PFSK-1 (cell line): ENCODE measurements around the gene KCNJ15.

Source experiments
- FOXP2 ChIP-seq: optimal IDR thresholded peaks from 2 replicates; pipeline ENCODE3; 2011; ENCODE audit warnings: borderline replicate concordance, control low read depth, inconsistent platforms; ENCODE audit not compliant: insufficient read depth; ENCODE audit errors: extremely low read length, extremely low read depth
- POLR2AphosphoS5 ChIP-seq: IDR thresholded peaks from 2 replicates; pipeline ENCODE4 v1.6.1; 2012; ENCODE audit warnings: low read depth, mild to moderate bottlenecking, control low read depth, low read length, moderate library complexity
- REST ChIP-seq, 2 experiments: IDR thresholded peaks; 2 replicates each; pipeline versions ENCODE4 v1.6.1 to v1.8.0; 2011 to 2012; ENCODE audit warnings: low read depth in 2 of 2, low read length in 2 of 2, control low read depth in 1 of 2, inconsistent platforms in 1 of 2, mild to moderate bottlenecking in 1 of 2, moderate library complexity in 1 of 2; ENCODE audit not compliant: insufficient read depth in 1 of 2
- SIN3A ChIP-seq: IDR thresholded peaks from 2 replicates; pipeline ENCODE4 v1.6.1; 2012; ENCODE audit warnings: mild to moderate bottlenecking, low read length, moderate library complexity, borderline replicate concordance; ENCODE audit not compliant: insufficient read depth
- TAF1 ChIP-seq: IDR thresholded peaks from 2 replicates; pipeline ENCODE4 v1.6.1; 2012; ENCODE audit warnings: low read length, control low read depth, borderline replicate concordance; ENCODE audit not compliant: insufficient read depth

The KCNJ15 gene

GRCh38 chr21:38258521-38259485, 2.0 kb downstream of the KCNJ15 start:
- TF ChIP-seq SIN3A, result no peak
- TF ChIP-seq FOXP2, result no peak
- no peak for TF ChIP-seq POLR2AphosphoS5
- TF ChIP-seq REST (IDR thresholded peaks at IDR 0.05; ENCODE audit: insufficient read depth in 1 of 2, low read depth in 2 of 2, low read length in 2 of 2), result no peak

GRCh38 chr21:38259665-38260064, 2.9 kb downstream of the KCNJ15 start:
- TF ChIP-seq POLR2AphosphoS5 (no peak), TAF1 (no peak), SIN3A (no peak), REST (IDR thresholded peaks at IDR 0.05; ENCODE audit: insufficient read depth in 1 of 2, low read depth in 2 of 2, low read length in 2 of 2) (no peak), FOXP2 (no peak)

GRCh38 chr21:38260426-38260825, 3.6 kb downstream of the KCNJ15 start:
- TF ChIP-seq REST (IDR thresholded peaks at IDR 0.05; ENCODE audit: insufficient read depth in 1 of 2, low read depth in 2 of 2, low read length in 2 of 2) (no peak), POLR2AphosphoS5 (no peak), TAF1 (no peak), SIN3A (no peak), FOXP2 (no peak)

- no peak for TF ChIP-seq REST (IDR thresholded peaks at IDR 0.05; ENCODE audit: insufficient read depth in 1 of 2, low read depth in 2 of 2, low read length in 2 of 2)
- TF ChIP-seq SIN3A, result no peak
- TF ChIP-seq TAF1, result no peak
- no peak for TF ChIP-seq POLR2AphosphoS5
- no peak for TF ChIP-seq FOXP2
These were observed 5.1 kb downstream of the KCNJ15 start for GRCh38 chr21:38261851-38262250.

- TF ChIP-seq REST (IDR thresholded peaks at IDR 0.05; ENCODE audit: insufficient read depth in 1 of 2, low read depth in 2 of 2, low read length in 2 of 2), result no peak
- no peak for TF ChIP-seq FOXP2
- TF ChIP-seq POLR2AphosphoS5, result no peak
- no peak for TF ChIP-seq TAF1
- no peak for TF ChIP-seq SIN3A
These were observed 6.7 kb downstream of the KCNJ15 start for GRCh38 chr21:38263493-38263892.
